PC-3 (cell line): Measurements from ENCODE around the gene SRRM5. TPM values are rescaled to one million over a fixed set of nuclear protein-coding genes. Genes with fewer than 3 reads are reported as not detected.
A peak's percentile ranks its signal among the peaks of the same experiment; 100 is the strongest.

Experiments used
- ATAC-seq: fragments of 200-7000 bp; cut with Tn5 transposase; 2 replicates; pipeline ENCODE4 v1.9.1; 2020; ENCODE audit warnings: mild to moderate bottlenecking, moderate library complexity
- BruUV-seq: library from RNA; stranded (reverse); fragments of 400-500 nt; replicated peaks from 2 replicates; lab custom pipeline; 2021; lab: Mats Ljungman, UMichigan
- CTCF ChIA-PET: fragments of 300-600 bp; sonication (Branson Sonifier 250); formaldehyde crosslinking; loops from one replicate; lab custom pipeline; 2022; ENCODE audit warnings: antibody characterized with exemption; lab: Charles Lee
- POLR2A ChIA-PET: fragments of 300-600 bp; sonication (Branson Sonifier 250); formaldehyde crosslinking; loops from one replicate; lab custom pipeline; 2022; ENCODE audit warnings: antibody characterized with exemption; ENCODE audit not compliant: unreplicated experiment; lab: Charles Lee
- DNase-seq: peaks from one replicate; pipeline ENCODE4 v3.0.0-alpha.2; 2015
- H2AFZ ChIP-seq: fragments of 300-600 bp; sonication (generic); 2 replicates; pipeline ENCODE4 v1.6.0; 2016; ENCODE audit warnings: antibody characterized with exemption, low read length
- H3F3A ChIP-seq: fragments of 300-600 bp; sonication (generic); one replicate; pipeline ENCODE4 v1.6.0; 2017; ENCODE audit warnings: antibody characterized with exemption, low read length, control low read depth, mild to moderate bottlenecking; ENCODE audit not compliant: unreplicated experiment
- H3K27ac ChIP-seq: fragments of 300-600 bp; sonication (generic); 2 replicates; pipeline ENCODE4 v1.5.1; 2016; ENCODE audit warnings: mild to moderate bottlenecking, low read length
- H3K27me3 ChIP-seq: fragments of 300-600 bp; sonication (generic); 2 replicates; pipeline ENCODE4 v1.6.1; 2016; ENCODE audit warnings: low read length, mixed read lengths
- H3K36me3 ChIP-seq: fragments of 300-600 bp; sonication (generic); 2 replicates; pipeline ENCODE4 v1.6.1; 2016; ENCODE audit warnings: low read depth, mixed run types, low read length, mixed read lengths
- H3K4me1 ChIP-seq: fragments of 300-600 bp; sonication (generic); 2 replicates; pipeline ENCODE4 v1.5.1; 2016; ENCODE audit warnings: low read length; ENCODE audit not compliant: insufficient read depth
- H3K4me2 ChIP-seq: fragments of 300-600 bp; sonication (generic); 2 replicates; pipeline ENCODE4 v1.6.0; 2016; ENCODE audit warnings: low read length
- H3K4me3 ChIP-seq: fragments of 300-600 bp; sonication (generic); 2 replicates; pipeline ENCODE4 v1.5.1; 2016; ENCODE audit warnings: mild to moderate bottlenecking, low read length, mixed read lengths
- H3K79me2 ChIP-seq: fragments of 300-600 bp; sonication (generic); 2 replicates; pipeline ENCODE4 v1.6.1; 2017; ENCODE audit warnings: low read length, mixed read lengths
- H3K9ac ChIP-seq: fragments of 300-600 bp; sonication (generic); 2 replicates; pipeline ENCODE4 v1.6.0; 2016; ENCODE audit warnings: mild to moderate bottlenecking, low read length
- H3K9me2 ChIP-seq: fragments of 300-600 bp; sonication (generic); replicated peaks from 2 replicates; pipeline ENCODE4 v1.6.1; 2016; ENCODE audit warnings: mixed run types, low read length, mixed read lengths
- H3K9me3 ChIP-seq: fragments of 300-600 bp; sonication (generic); 2 replicates; pipeline ENCODE4 v1.6.1; 2016; ENCODE audit warnings: low read length, mixed read lengths
- H4K20me1 ChIP-seq: fragments of 300-600 bp; sonication (generic); 2 replicates; pipeline ENCODE4 v1.6.1; 2016; ENCODE audit warnings: low read length, mixed read lengths
- EZH2phosphoT487 ChIP-seq: fragments of 300-600 bp; sonication (generic); IDR thresholded peaks from 2 replicates; pipeline ENCODE4 v1.6.1; 2018; ENCODE audit warnings: mild to moderate bottlenecking, antibody characterized with exemption, low read length, borderline replicate concordance
- intact Hi-C: fragments of 100-400 bp; cut with micrococcal nuclease; formaldehyde crosslinking; loops from 2 replicates; pipeline ENCODE4 v1.9.0; 2023
- total RNA-seq: library from RNA; depleted of rRNA; stranded (reverse); fragments of >200 nt; gene quantifications from 2 replicates; pipeline ENCODE4 v1.2.3, GENCODE V29; 2014
- TF ChIP-seq, protein P1 (sequence below): fragments of 300-600 bp; sonication (generic); conservative IDR thresholded peaks from 2 replicates; pipeline ENCODE4 v1.5.1; 2017; ENCODE audit warnings: antibody characterized with exemption, low read depth, mild to moderate bottlenecking, low read length

Gene SRRM5
- total RNA-seq, 1 experiment from 2014 or later = 0.11 TPM

GRCh38 chr19:43574424-43575155 lies 37.3 kb upstream of the SRRM5 start:
- Histone ChIP-seq H4K20me1 (no peaks in the 10 kb centered on the region), H3K9me2 (no peaks in the 10 kb centered on the region), H3K4me3 (peak overlapping the region; percentile 100), H2AFZ (peak overlapping the region; percentile 100), H3K4me2 (peak overlapping the region; percentile 100), H3K27ac (peak overlapping the region; percentile 57; the same call in 1 of the 2 replicates), H3K9me3 (no peaks in the 10 kb centered on the region), H3K79me2 (peaks cover 19% of the 10 kb centered on the region), H3K36me3 (no peaks in the 10 kb centered on the region), H3K9ac (peak overlapping the region; percentile 99), H3K27me3 (no peaks in the 10 kb centered on the region), H3K4me1 (peaks cover 9% of the 10 kb centered on the region), H3F3A (no peaks in the 10 kb centered on the region)
- intact Hi-C loops = loop anchor here (1.0 kb wide), 1 partner anchor 22 kb away; the partner anchor contains the start of genes IRGQ and ZNF576
- ATAC-seq (no peak), DNase-seq (no peak)
- ChIA-PET CTCF (interaction anchor here (0.6 kb wide), 1 partner anchor 183 kb away, joined by 10 read pairs; no protein-coding TSS in a partner anchor), POLR2A (interaction anchor here (0.6 kb wide), 1 partner anchor 84 kb away, joined by 4 read pairs; no protein-coding TSS in a partner anchor)
- TF ChIP-seq, protein P1, sequence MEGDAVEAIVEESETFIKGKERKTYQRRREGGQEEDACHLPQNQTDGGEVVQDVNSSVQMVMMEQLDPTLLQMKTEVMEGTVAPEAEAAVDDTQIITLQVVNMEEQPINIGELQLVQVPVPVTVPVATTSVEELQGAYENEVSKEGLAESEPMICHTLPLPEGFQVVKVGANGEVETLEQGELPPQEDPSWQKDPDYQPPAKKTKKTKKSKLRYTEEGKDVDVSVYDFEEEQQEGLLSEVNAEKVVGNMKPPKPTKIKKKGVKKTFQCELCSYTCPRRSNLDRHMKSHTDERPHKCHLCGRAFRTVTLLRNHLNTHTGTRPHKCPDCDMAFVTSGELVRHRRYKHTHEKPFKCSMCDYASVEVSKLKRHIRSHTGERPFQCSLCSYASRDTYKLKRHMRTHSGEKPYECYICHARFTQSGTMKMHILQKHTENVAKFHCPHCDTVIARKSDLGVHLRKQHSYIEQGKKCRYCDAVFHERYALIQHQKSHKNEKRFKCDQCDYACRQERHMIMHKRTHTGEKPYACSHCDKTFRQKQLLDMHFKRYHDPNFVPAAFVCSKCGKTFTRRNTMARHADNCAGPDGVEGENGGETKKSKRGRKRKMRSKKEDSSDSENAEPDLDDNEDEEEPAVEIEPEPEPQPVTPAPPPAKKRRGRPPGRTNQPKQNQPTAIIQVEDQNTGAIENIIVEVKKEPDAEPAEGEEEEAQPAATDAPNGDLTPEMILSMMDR = no peak
- no TSS peak for BruUV-seq

DNA sequence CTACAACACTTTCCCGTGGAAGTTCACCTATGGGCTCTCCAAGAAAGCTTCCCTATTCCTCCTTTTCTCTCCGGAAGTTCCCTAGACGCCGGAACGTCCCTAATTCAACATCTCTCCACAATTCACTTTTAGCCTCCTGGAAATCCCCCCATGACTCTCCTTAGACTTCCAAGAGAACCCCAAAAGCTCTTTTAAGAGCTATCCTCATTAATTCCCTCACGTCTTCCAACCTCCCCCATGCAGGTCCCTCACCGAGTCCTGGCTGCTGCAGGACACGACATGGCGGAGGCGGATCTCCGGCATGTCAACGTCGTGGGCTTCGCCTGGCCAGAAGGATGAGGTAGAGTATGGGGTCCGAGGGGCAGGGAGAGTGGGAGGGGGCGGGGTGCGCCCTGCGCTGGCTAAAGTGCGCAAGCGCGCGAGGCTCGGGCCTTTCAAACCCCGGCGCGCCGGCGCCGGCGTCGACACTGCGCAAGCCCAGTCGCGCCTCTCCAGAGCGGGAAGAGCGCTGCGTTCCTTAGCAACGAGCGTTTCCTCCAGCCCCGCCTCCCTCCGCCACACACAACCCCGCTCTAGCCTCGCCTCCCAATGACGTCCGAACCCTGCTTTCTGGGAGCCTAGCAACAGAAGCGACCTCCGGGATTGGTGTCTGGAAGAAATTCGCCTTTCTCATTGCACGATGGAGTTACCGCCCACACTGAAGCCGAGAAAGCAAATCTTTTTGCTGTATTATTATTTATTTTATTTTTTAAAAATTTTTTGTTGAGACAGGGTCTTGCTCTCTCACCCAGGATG lies 36.5 kb upstream of the SRRM5 start, which contains the start of the genes PINLYP and XRCC1:
Gene PINLYP (plus strand): TSS at position 646 of the 795 bp plus-strand sequence. CDS start 1,391 bp downstream, outside the sequence.
Gene XRCC1 (minus strand): TSS at position 372 of the 795 bp plus-strand sequence. CDS start 69 bp downstream, at position 303.
- H3F3A ChIP-seq = no peaks in the 10 kb centered on the region
- H3K9me2 ChIP-seq = no peaks in the 10 kb centered on the region
- BruUV-seq = TSS peak; percentile 67
- peak within 1 kb of the TSS; percentile 99 for H3K9ac ChIP-seq
- no peak for TF ChIP-seq EZH2phosphoT487
- TF ChIP-seq, protein P1 = no peak
- H3K4me1 ChIP-seq = peaks cover 9% of the 10 kb centered on the region
- POLR2A ChIA-PET = interaction anchor here (0.6 kb wide), 1 partner anchor 84 kb away, joined by 4 read pairs; no protein-coding TSS in a partner anchor
- no peaks in the 10 kb centered on the region for H3K36me3 ChIP-seq
- no peaks in the 10 kb centered on the region for H3K9me3 ChIP-seq
- CTCF ChIA-PET = interaction anchor here (0.6 kb wide), 1 partner anchor 182 kb away, joined by 10 read pairs; no protein-coding TSS in a partner anchor
- H3K27me3 ChIP-seq = no peaks in the 10 kb centered on the region
- H3K4me2 ChIP-seq = peak within 1 kb of the TSS; percentile 100
- peak within 1 kb of the TSS; percentile 100 for H2AFZ ChIP-seq
- peak within 1 kb of the TSS; percentile 100 for H3K4me3 ChIP-seq
- peak within 1 kb of the TSS; percentile 57 for H3K27ac ChIP-seq
- peaks cover 15% of the 10 kb centered on the region for H3K79me2 ChIP-seq
- ATAC-seq (peak; percentile 99), DNase-seq (peak; percentile 97)
- intact Hi-C loops = loop anchor here (1.0 kb wide), 1 partner anchor 21 kb away; the partner anchor contains the start of genes IRGQ and ZNF576
- H4K20me1 ChIP-seq = no peaks in the 10 kb centered on the region
